Natural killer cell (primary cell): ENCODE data around the gene RTCB. TPM values are rescaled to one million over a fixed set of nuclear protein-coding genes. Genes with fewer than 3 reads are reported as not detected.

Experiments used
- ATAC-seq, 3 donors: fragments of 150-1000 bp in 2 of 3; fragments of 200-7000 bp in 1 of 3; cut with Tn5 transposase; 1 replicate in 1 of 3; 2 replicates in 2 of 3; pipeline ENCODE4 v1.10.0; 2021; ENCODE audit warnings: mild to moderate bottlenecking in 2 of 3, moderate library complexity in 2 of 3
- DNase-seq, 2 donors: peaks; one replicate each; pipeline versions ENCODE4 v3.0.0 to v3.0.0-alpha.2; 2013 to 2021; ENCODE audit warnings: mixed read lengths in 1 of 2
- H3K27ac ChIP-seq: one replicate; pipeline ENCODE4 v1.5.1; 2013; ENCODE audit warnings: mild to moderate bottlenecking, low read length
- H3K27me3 ChIP-seq: one replicate; pipeline ENCODE4 v1.6.1; 2013; ENCODE audit warnings: low read length; ENCODE audit not compliant: control insufficient read depth, insufficient read depth
- H3K36me3 ChIP-seq: one replicate; pipeline ENCODE4 v1.6.1; 2013; ENCODE audit warnings: low read length; ENCODE audit not compliant: control insufficient read depth, insufficient read depth
- H3K4me1 ChIP-seq: one replicate; pipeline ENCODE4 v1.6.1; 2013; ENCODE audit warnings: low read length; ENCODE audit not compliant: control insufficient read depth, insufficient read depth
- H3K4me3 ChIP-seq: one replicate; pipeline ENCODE4 v1.5.1; 2013; ENCODE audit warnings: low read length
- H3K9me3 ChIP-seq: one replicate; pipeline ENCODE4 v1.6.1; 2013; ENCODE audit warnings: low read length; ENCODE audit not compliant: control insufficient read depth, insufficient read depth
- H3K27ac Mint-ChIP-seq, 2 donors: one replicate each; pipeline ENCODE4 v1.8.0; 2022; ENCODE audit warnings: mild to moderate bottlenecking in 2 of 2, mixed read lengths in 2 of 2, moderate library complexity in 1 of 2
- H3K27me3 Mint-ChIP-seq, 2 donors: one replicate each; pipeline ENCODE4 v1.8.0; 2022; ENCODE audit warnings: low read depth in 2 of 2, mixed read lengths in 2 of 2
- H3K36me3 Mint-ChIP-seq: one replicate; pipeline ENCODE4 v1.8.0; 2022; ENCODE audit warnings: mixed read lengths
- H3K4me1 Mint-ChIP-seq, 2 donors: one replicate each; pipeline ENCODE4 v1.8.0; 2022; ENCODE audit warnings: mixed read lengths in 2 of 2
- H3K4me3 Mint-ChIP-seq: one replicate; pipeline ENCODE4 v1.8.0; 2022; ENCODE audit warnings: mild to moderate bottlenecking, moderate library complexity, mixed read lengths
- H3K9me3 Mint-ChIP-seq, 2 donors: one replicate each; pipeline ENCODE4 v1.8.0; 2022; ENCODE audit warnings: mixed read lengths in 2 of 2
- CTCF ChIP-seq: fragments of 200-600 bp; IDR thresholded peaks from one replicate; pipeline ENCODE4 v1.8.0; 2022; ENCODE audit warnings: antibody characterized with exemption
- WGBS: methylation state at CpG from one replicate; pipeline ENCODE4 v1.1.7; 2013; ENCODE audit warnings: missing lambda C conversion rate; ENCODE audit not compliant: insufficient coverage; 5-methylcytosine and 5-hydroxymethylcytosine counted together
- intact Hi-C: fragments of 100-400 bp; cut with micrococcal nuclease; formaldehyde crosslinking; loops from one replicate; pipeline ENCODE4 v1.14.2; 2022
- total RNA-seq, 4 donors: library from RNA; stranded (reverse); fragments of 120-200 nt in 1 of 4; gene quantifications; one replicate each; pipeline versions ENCODE4 v1.2.3 to v1.2.4, GENCODE V29; 2013 to 2022

Gene RTCB
- total RNA-seq, 3 donors from 2014 or later (not counting 1 experiment from before 2014, with no cell fraction given) = 44.3 to 53.2 (median 46.6) TPM

GRCh38 chr22:32426881-32427280, 14.8 kb upstream of the RTCB start:
- ATAC-seq = no peak
- no peak overlapping the region for H3K27ac ChIP-seq
- Mint-ChIP-seq H3K27ac (no peak overlapping the region), H3K36me3 (no peaks in the 10 kb centered on the region), H3K9me3 (no peaks in the 10 kb centered on the region), H3K4me1 (no peaks in the 10 kb centered on the region), H3K4me3 (no peak overlapping the region), H3K27me3 (peaks cover 34 to 36% of the 10 kb centered on the region in 2 donors)
- H3K4me3 ChIP-seq = no peak overlapping the region
- no peaks in the 10 kb centered on the region for H3K36me3 ChIP-seq
- no peaks in the 10 kb centered on the region for H3K4me1 ChIP-seq
- TF ChIP-seq CTCF = no peak
- intact Hi-C loops = no loop called here
- no peaks in the 10 kb centered on the region for H3K9me3 ChIP-seq
- 83% methylated on average over 2 of the region's 4 CpGs for WGBS
- DNase-seq = no peak
- peaks cover 3% of the 10 kb centered on the region for H3K27me3 ChIP-seq

- Histone ChIP-seq H3K27me3 (peaks cover 7% of the 10 kb centered on the region), H3K27ac (no peak overlapping the region), H3K9me3 (no peaks in the 10 kb centered on the region), H3K36me3 (no peaks in the 10 kb centered on the region), H3K4me3 (no peak overlapping the region), H3K4me1 (no peaks in the 10 kb centered on the region)
- ATAC-seq (no peak), DNase-seq (no peak)
- peaks cover 34 to 48% of the 10 kb centered on the region in 2 donors for H3K27me3 Mint-ChIP-seq
- no peaks in the 10 kb centered on the region for H3K4me1 Mint-ChIP-seq
- TF ChIP-seq CTCF = no peak
- H3K9me3 Mint-ChIP-seq = no peaks in the 10 kb centered on the region
- no peak overlapping the region for H3K27ac Mint-ChIP-seq
- intact Hi-C loops = no loop called here
- WGBS = 85% methylated on average over 1 of the region's 1 CpG
- H3K36me3 Mint-ChIP-seq = no peaks in the 10 kb centered on the region
- H3K4me3 Mint-ChIP-seq = no peak overlapping the region
Measured at GRCh38 chr22:32423664-32424063, 11.6 kb upstream of the RTCB start.

- Mint-ChIP-seq H3K36me3 (no peaks in the 10 kb centered on the region), H3K4me3 (no peak overlapping the region), H3K27ac (no peak overlapping the region), H3K9me3 (no peaks in the 10 kb centered on the region), H3K4me1 (no peaks in the 10 kb centered on the region), H3K27me3 (peaks cover 35 to 59% of the 10 kb centered on the region in 2 donors)
- no peaks in the 10 kb centered on the region for H3K9me3 ChIP-seq
- H3K4me1 ChIP-seq = no peaks in the 10 kb centered on the region
- peaks cover 9% of the 10 kb centered on the region for H3K27me3 ChIP-seq
- H3K36me3 ChIP-seq = no peaks in the 10 kb centered on the region
- H3K4me3 ChIP-seq = no peak overlapping the region
- intact Hi-C loops = no loop called here
- WGBS = 98% methylated on average over 3 of the region's 5 CpGs
- TF ChIP-seq CTCF = no peak
- DNase-seq (no peak), ATAC-seq (no peak)
- H3K27ac ChIP-seq = no peak overlapping the region
Measured at GRCh38 chr22:32422062-32422461, 10.0 kb upstream of the RTCB start.

GRCh38 chr22:32421484-32421883, 9.4 kb upstream of the RTCB start:
- no peaks in the 10 kb centered on the region for H3K36me3 ChIP-seq
- H3K4me1 ChIP-seq = no peaks in the 10 kb centered on the region
- H3K9me3 ChIP-seq = no peaks in the 10 kb centered on the region
- TF ChIP-seq CTCF = no peak
- 54% methylated on average over 2 of the region's 2 CpGs for WGBS
- Mint-ChIP-seq H3K9me3 (no peaks in the 10 kb centered on the region), H3K4me3 (no peak overlapping the region), H3K4me1 (no peaks in the 10 kb centered on the region), H3K27me3 (peaks cover 38 to 65% of the 10 kb centered on the region in 2 donors), H3K27ac (no peak overlapping the region), H3K36me3 (no peaks in the 10 kb centered on the region)
- ATAC-seq (no peak), DNase-seq (no peak)
- intact Hi-C loops = no loop called here
- no peak overlapping the region for H3K4me3 ChIP-seq
- no peak overlapping the region for H3K27ac ChIP-seq
- H3K27me3 ChIP-seq = peaks cover 9% of the 10 kb centered on the region
